ENCODE data around the gene CPEB4. TPM values are rescaled to one million over a fixed set of nuclear protein-coding genes. Genes with fewer than 3 reads are reported as not detected.

The CPEB4 gene
- total and polyA plus RNA-seq, 4 donors: 14.3 to 113 (median 32.1) TPM

- TF ChIP-seq FOXA2 (IDR thresholded peaks at IDR 0.05) (no peak), CTCF (IDR thresholded peaks at IDR 0.05; ENCODE audit: low read depth, low read length, missing input control) (no peak)
These were observed 57.0 kb downstream of the CPEB4 start (continued) for GRCh38 chr5:173945160-173945559.

- no peak overlapping the region for H3K27ac ChIP-seq (ENCODE audit: low read depth in 1 of 2, low read length in 2 of 2)
- TF ChIP-seq REST (IDR thresholded peaks at IDR 0.05) (no peak), HNF4A (conservative IDR thresholded peaks at IDR 0.05) (peak in 1 of 2 donors; percentile 37), RAD21 (IDR thresholded peaks at IDR 0.05) (peak in 1 of 2 donors; percentile 19)
- no peaks in the 10 kb centered on the region for H3K9me3 ChIP-seq (ENCODE audit: control insufficient read depth in 4 of 4, low read length in 3 of 4)
- H3K36me3 ChIP-seq (ENCODE audit: control insufficient read depth in 4 of 4, insufficient read depth in 3 of 4, low read depth in 1 of 4, low read length in 3 of 4): peaks cover 10 to 51% (median 48%) of the 10 kb centered on the region in 4 donors
- DNase-seq (ENCODE audit: low spot score): no peak
- H3K4me1 ChIP-seq (ENCODE audit: control insufficient read depth in 4 of 4, insufficient read depth in 4 of 4, low read length in 3 of 4): peaks cover 6 to 27% (median 15%) of the 10 kb centered on the region in 4 donors
- no peak overlapping the region for H3K4me3 ChIP-seq (ENCODE audit: low read depth in 1 of 3, low read length in 3 of 3)
- WGBS: 71% methylated on average over 2 of the region's 2 CpGs
- H3K27me3 ChIP-seq (ENCODE audit: control insufficient read depth in 4 of 4, insufficient read depth in 4 of 4, low read length in 3 of 4): no peaks in the 10 kb centered on the region
- H3K9ac ChIP-seq (ENCODE audit: low read depth in 1 of 2, low read length in 2 of 2): no peak overlapping the region
These were observed 58.2 kb downstream of the CPEB4 start for GRCh38 chr5:173946323-173946722.

GRCh38 chr5:173950829-173951228 is 62.7 kb downstream of the CPEB4 start:
- DNase-seq (ENCODE audit: low spot score): no peak
- peaks cover 7 to 31% (median 29%) of the 10 kb centered on the region in 4 donors for H3K4me1 ChIP-seq (ENCODE audit: control insufficient read depth in 4 of 4, insufficient read depth in 4 of 4, low read length in 3 of 4)
- no peak overlapping the region for H3K4me3 ChIP-seq (ENCODE audit: low read depth in 1 of 3, low read length in 3 of 3)
- 84% methylated on average over 2 of the region's 2 CpGs for WGBS
- H3K27me3 ChIP-seq (ENCODE audit: control insufficient read depth in 4 of 4, insufficient read depth in 4 of 4, low read length in 3 of 4): no peaks in the 10 kb centered on the region
- no peaks in the 10 kb centered on the region for H3K9me3 ChIP-seq (ENCODE audit: control insufficient read depth in 4 of 4, low read length in 3 of 4)
- TF ChIP-seq NR2F2 (IDR thresholded peaks at IDR 0.05) (peak; percentile 61), CTCF (IDR thresholded peaks at IDR 0.05; ENCODE audit: low read depth, low read length, missing input control) (no peak)
- H3K27ac ChIP-seq (ENCODE audit: low read depth in 1 of 2, low read length in 2 of 2): no peak overlapping the region
- peaks cover 16 to 65% (median 60%) of the 10 kb centered on the region in 4 donors for H3K36me3 ChIP-seq (ENCODE audit: control insufficient read depth in 4 of 4, insufficient read depth in 3 of 4, low read depth in 1 of 4, low read length in 3 of 4)
- no peak overlapping the region for H3K9ac ChIP-seq (ENCODE audit: low read depth in 1 of 2, low read length in 2 of 2)
